ENCODE data around the gene CACNG4.
"Not testable (repeated sequence)": the region's sequence is repeated elsewhere in the genome, so short reads cannot be mapped to it uniquely, and the experiment has no call there.

CACNG4 gene

GRCh38 chr17:66965801-66966262, 1.3 kb downstream of the CACNG4 start:
- DNase-seq: no peak

GRCh38 chr17:66966298-66966697, 1.8 kb downstream of the CACNG4 start:
- no peak for DNase-seq

- DNase-seq: no peak
These were observed 2.4 kb downstream of the CACNG4 start for GRCh38 chr17:66966704-66967418.

- DNase-seq: peak; percentile 35
These were observed 3.5 kb downstream of the CACNG4 start for GRCh38 chr17:66967837-66968543.

GRCh38 chr17:66968916-66969315, 4.4 kb downstream of the CACNG4 start:
- no peak for DNase-seq

- DNase-seq: no peak
These were observed 5.6 kb downstream of the CACNG4 start for GRCh38 chr17:66970140-66970539.

- no peak for DNase-seq
These were observed 6.3 kb downstream of the CACNG4 start for GRCh38 chr17:66970797-66971196.

GRCh38 chr17:66971264-66971663, 6.8 kb downstream of the CACNG4 start:
- no peak for DNase-seq

GRCh38 chr17:66971730-66972441, 7.4 kb downstream of the CACNG4 start:
- DNase-seq: no peak

GRCh38 chr17:66972442-66972830, 7.9 kb downstream of the CACNG4 start:
- DNase-seq: not testable (repeated sequence)

- DNase-seq: no peak
These were observed 10.7 kb downstream of the CACNG4 start for GRCh38 chr17:66975188-66975587.

- no peak for DNase-seq
These were observed 11.3 kb downstream of the CACNG4 start for GRCh38 chr17:66975614-66976378.

- DNase-seq: no peak
These were observed 11.8 kb downstream of the CACNG4 start for GRCh38 chr17:66976379-66976663.

- no peak for DNase-seq
These were observed 12.3 kb downstream of the CACNG4 start for GRCh38 chr17:66976781-66977201.

- no peak for DNase-seq
These were observed 14.1 kb downstream of the CACNG4 start for GRCh38 chr17:66978514-66979061.

GRCh38 chr17:66980896-66981295, 16.4 kb downstream of the CACNG4 start:
- DNase-seq: no peak

- no peak for DNase-seq
These were observed 17.5 kb downstream of the CACNG4 start for GRCh38 chr17:66981983-66982508.

- DNase-seq: no peak
These were observed 19.0 kb downstream of the CACNG4 start for GRCh38 chr17:66983414-66984021.

- DNase-seq: no peak
These were observed 20.2 kb downstream of the CACNG4 start for GRCh38 chr17:66984730-66985129.

- DNase-seq: no peak
These were observed 21.1 kb downstream of the CACNG4 start for GRCh38 chr17:66985338-66986237.

GRCh38 chr17:66986659-66987058, 22.2 kb downstream of the CACNG4 start:
- no peak for DNase-seq

Data from NCI-H1092 treated with DMSO at 0.1 percent for 48 hours (cell line).